Measurements from ENCODE around the gene ASCL3.
"Not testable (repeated sequence)": the region's sequence is repeated elsewhere in the genome, so short reads cannot be mapped to it uniquely, and the experiment has no call there.

ASCL3 gene

DNA sequence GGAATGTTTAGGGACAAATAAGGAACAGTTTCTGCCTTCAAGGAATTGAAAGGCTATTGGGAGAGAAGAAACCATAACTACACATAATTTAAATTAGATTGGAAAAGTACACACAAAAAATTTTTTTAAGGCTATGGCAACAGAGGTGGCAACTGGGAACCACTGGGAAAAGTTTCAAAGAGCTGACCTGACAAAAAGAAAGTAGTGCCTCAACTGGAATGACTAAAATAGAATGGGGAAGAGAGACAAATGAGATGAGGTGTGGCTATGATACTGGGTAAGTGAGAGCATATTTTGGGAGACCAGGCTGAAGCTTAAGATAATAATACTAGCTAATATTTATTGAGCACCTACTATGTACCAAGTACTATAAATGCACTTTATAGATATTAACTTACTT is 34.7 kb downstream of the ASCL3 start:
- no peak for DNase-seq
- H3K4me1 ChIP-seq, result no peaks in the 10 kb centered on the region
- H3K9me3 ChIP-seq, result no peaks in the 10 kb centered on the region
- H3K4me3 ChIP-seq (ENCODE audit: low read depth, low read length), result no peak overlapping the region
- no peak for TF ChIP-seq CTCF (IDR thresholded peaks at IDR 0.05; ENCODE audit: low read depth, low read length)
- no peaks in the 10 kb centered on the region for H3K27me3 ChIP-seq
- H3K36me3 ChIP-seq, result no peaks in the 10 kb centered on the region

DNA sequence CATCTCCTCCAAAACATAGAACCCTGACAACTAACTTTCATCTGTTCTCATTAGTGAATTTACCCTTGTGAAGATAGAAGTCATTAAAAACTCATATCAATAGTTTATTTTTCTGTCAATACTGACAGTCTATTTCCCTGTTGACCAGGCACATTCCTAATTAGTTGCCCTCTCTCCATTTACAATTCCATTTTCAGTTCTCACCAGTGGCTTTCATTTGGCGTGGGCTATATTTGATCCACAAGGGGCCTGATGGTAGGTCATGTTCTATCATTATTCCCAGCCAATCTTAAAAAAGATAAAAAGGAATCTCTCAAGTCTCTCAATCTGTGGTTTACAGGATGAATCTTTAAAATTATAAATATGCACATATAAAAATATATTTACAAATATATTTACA is 35.7 kb downstream of the ASCL3 start:
- H3K4me1 ChIP-seq, result no peaks in the 10 kb centered on the region
- TF ChIP-seq CTCF (IDR thresholded peaks at IDR 0.05; ENCODE audit: low read depth, low read length), result no peak
- no peaks in the 10 kb centered on the region for H3K27me3 ChIP-seq
- no peaks in the 10 kb centered on the region for H3K36me3 ChIP-seq
- DNase-seq, result no peak
- H3K9me3 ChIP-seq, result no peaks in the 10 kb centered on the region
- H3K4me3 ChIP-seq (ENCODE audit: low read depth, low read length), result no peak overlapping the region

DNA sequence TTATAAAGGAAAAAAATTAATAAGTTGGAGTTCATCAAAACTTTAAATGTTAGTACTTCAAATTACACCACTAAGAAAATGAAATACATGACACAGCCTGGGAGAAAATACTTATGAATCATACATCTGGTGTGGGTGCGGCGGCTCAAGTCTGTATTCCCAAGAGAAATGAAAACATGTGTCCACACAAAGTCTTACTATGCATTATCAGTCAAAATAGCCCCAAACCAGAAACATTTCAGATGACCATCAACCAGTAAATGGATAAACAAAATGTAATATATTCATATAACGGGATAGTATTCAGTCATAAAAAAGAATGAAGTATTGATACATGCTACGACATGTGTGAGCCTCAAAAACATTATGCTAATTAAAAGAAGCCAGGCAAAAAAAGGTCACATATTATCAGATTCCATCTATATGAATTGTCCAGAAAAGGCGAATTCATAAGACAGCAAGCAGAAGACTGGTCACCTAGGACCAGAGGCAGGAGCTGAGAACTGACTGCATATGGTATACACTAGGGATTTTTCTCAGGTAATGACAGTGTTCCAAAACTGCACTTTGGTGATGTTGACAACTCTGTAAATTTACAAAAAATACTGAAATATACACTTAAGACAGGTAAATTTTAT is 37.2 kb downstream of the ASCL3 start:
- H3K4me1 ChIP-seq, result no peaks in the 10 kb centered on the region
- no peak for TF ChIP-seq CTCF (IDR thresholded peaks at IDR 0.05; ENCODE audit: low read depth, low read length)
- no peak overlapping the region for H3K4me3 ChIP-seq (ENCODE audit: low read depth, low read length)

GRCh38 chr11:8899119-8899753 is 43.6 kb downstream of the ASCL3 start:
- Histone ChIP-seq H3K27me3 (no peaks in the 10 kb centered on the region), H3K9me3 (no peaks in the 10 kb centered on the region), H3K4me1 (no peaks in the 10 kb centered on the region), H3K4me3 (ENCODE audit: low read depth, low read length) (no peak overlapping the region), H3K36me3 (no peaks in the 10 kb centered on the region)
- no peak for TF ChIP-seq CTCF (IDR thresholded peaks at IDR 0.05; ENCODE audit: low read depth, low read length)
- DNase-seq, result no peak

More for the DNA sequence above, 37.2 kb downstream of the ASCL3 start:
- Histone ChIP-seq H3K36me3 (no peaks in the 10 kb centered on the region), H3K9me3 (no peaks in the 10 kb centered on the region), H3K27me3 (no peaks in the 10 kb centered on the region)
- no peak for DNase-seq

DNA sequence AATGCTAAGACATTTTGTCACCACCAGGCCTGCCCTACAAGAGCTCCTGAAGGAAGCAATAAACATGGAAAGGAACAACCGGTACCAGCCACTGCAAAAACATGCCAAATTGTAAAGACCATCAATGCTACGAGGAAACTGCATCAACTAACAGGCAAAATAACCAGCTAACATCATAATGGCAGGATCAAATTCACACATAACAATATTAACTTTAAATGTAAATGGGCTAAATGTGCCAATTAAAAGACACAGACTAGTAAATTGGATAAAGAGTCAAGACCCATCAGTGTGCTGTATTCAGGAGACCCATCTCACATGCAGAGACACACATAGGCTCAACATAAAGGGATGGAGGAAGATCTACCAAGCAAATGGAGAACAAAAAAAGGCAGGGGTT is 51.6 kb downstream of the ASCL3 start:
- not testable (repeated sequence) for H3K9me3 ChIP-seq; H3K4me3 ChIP-seq (ENCODE audit: low read depth, low read length); H3K36me3 ChIP-seq; H3K4me1 ChIP-seq; H3K27me3 ChIP-seq; DNase-seq
